Fibroblast of pulmonary artery (primary cell): ENCODE measurements around the gene SDK2.

Source experiments
- DNase-seq: peaks from one replicate; pipeline ENCODE4 v3.0.0-alpha.2; 2010; ENCODE audit warnings: low read depth
- H3K4me3 ChIP-seq: replicated peaks from 2 replicates; pipeline ENCODE4 v1.5.1; 2011; ENCODE audit warnings: low read depth, mild to moderate bottlenecking, control low read depth, low read length, moderate library complexity
- TF ChIP-seq, protein P1 (sequence below): IDR thresholded peaks from 2 replicates; pipeline ENCODE4 v1.5.1; 2011; ENCODE audit warnings: mild to moderate bottlenecking, control low read depth, low read length, inconsistent platforms; ENCODE audit errors: missing control alignments

Gene SDK2

GRCh38 chr17:73534209-73534909, 109.9 kb downstream of the SDK2 start:
- TF ChIP-seq, protein P1, sequence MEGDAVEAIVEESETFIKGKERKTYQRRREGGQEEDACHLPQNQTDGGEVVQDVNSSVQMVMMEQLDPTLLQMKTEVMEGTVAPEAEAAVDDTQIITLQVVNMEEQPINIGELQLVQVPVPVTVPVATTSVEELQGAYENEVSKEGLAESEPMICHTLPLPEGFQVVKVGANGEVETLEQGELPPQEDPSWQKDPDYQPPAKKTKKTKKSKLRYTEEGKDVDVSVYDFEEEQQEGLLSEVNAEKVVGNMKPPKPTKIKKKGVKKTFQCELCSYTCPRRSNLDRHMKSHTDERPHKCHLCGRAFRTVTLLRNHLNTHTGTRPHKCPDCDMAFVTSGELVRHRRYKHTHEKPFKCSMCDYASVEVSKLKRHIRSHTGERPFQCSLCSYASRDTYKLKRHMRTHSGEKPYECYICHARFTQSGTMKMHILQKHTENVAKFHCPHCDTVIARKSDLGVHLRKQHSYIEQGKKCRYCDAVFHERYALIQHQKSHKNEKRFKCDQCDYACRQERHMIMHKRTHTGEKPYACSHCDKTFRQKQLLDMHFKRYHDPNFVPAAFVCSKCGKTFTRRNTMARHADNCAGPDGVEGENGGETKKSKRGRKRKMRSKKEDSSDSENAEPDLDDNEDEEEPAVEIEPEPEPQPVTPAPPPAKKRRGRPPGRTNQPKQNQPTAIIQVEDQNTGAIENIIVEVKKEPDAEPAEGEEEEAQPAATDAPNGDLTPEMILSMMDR: no peak
- no peak overlapping the region for H3K4me3 ChIP-seq
- DNase-seq: no peak

DNA sequence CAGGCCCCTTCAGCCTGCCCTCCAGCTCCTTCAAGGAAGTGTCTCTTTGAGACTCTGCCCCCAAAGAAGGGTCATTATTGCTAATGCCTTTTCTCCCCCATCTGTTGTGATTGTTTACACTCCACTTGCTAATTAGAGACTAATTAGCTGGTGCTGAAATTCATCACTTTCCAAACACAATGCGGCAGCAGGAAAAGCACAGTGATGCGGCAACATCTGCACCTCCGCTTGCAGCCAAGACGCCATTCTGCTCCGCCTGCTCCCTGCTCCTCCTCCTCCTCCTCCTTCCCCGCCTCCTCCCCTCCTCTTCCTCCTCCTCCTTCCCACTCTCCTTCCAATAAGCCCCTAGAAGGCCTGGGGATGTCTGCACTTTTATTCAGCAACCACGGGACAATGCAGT, 110.5 kb downstream of the SDK2 start:
- no peak overlapping the region for H3K4me3 ChIP-seq
- TF ChIP-seq, protein P1: no peak
- DNase-seq: no peak

DNA sequence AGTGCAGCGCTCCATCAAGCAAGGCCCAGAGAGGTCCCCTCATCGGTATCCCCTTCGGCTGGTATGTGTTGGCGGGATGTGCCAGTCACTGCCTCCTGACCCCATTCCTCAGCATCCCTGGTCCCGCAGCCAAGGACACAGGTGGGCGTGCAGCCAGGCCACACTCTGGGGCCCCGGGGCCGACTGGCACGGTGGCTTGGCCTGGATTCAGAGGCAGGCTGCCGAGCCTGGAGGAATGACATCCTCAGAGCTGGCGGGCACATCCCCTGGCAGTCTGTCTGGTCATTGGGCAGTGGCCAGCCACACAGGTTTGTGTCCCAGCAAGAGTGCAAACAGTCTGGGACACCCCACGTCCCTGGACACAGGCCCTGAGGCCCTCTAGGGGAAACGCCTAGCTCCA, 111.1 kb downstream of the SDK2 start:
- DNase-seq: no peak

DNA sequence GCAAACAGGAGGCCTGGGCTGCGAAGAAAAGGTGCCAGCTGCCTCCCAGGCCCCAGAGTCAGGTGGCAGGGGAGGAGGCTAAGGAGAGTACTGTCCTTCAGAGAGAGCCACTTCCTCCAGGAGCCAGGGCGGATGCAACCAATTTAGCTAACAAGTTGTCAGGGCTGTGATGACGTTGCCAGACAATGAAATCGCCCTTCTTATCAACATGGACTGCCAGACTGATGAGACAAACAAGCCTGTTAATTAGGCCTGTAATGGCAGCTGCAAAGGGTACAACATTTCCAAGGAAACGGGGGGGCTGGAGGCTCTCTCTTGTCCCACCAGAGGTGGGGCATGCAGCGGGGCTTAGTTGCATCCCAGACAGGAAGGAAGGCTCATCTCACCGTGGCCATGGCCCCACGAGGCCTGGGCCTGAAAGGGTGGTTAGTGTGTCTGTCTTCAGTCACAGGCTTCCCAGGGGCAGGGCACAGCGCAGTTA, 111.8 kb downstream of the SDK2 start:
- TF ChIP-seq, protein P1: no peak
- no peak overlapping the region for H3K4me3 ChIP-seq
- DNase-seq: no peak

More for the DNA sequence above, 111.1 kb downstream of the SDK2 start:
- H3K4me3 ChIP-seq: no peak overlapping the region
- TF ChIP-seq, protein P1: no peak

DNA sequence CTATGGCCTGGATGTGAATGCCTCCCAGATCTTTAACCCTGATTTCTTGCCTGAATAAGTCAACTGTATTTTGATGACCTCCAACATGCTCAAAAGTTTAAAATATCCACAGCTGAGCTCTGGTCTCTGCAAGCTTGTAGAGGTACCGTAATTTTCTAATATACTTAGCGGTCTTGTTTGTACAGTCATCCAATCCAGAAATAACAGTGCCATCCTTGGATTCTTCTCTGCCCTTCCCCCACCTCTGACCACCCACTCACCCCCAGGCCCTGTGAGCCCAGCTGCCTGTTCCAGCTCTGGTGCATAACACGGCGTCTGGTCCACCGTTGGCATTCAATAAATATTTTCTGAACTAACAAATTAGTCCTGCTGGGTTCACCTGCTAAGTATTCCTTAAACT, 113.1 kb downstream of the SDK2 start:
- TF ChIP-seq, protein P1: no peak
- H3K4me3 ChIP-seq: no peak overlapping the region
- DNase-seq: no peak

GRCh38 chr17:73528679-73529078, 115.6 kb downstream of the SDK2 start:
- no peak for DNase-seq
- TF ChIP-seq, protein P1: no peak
- no peak overlapping the region for H3K4me3 ChIP-seq

- TF ChIP-seq, protein P1: no peak
- no peak overlapping the region for H3K4me3 ChIP-seq
- DNase-seq: no peak
Observed at GRCh38 chr17:73526952-73527351, 117.3 kb downstream of the SDK2 start.
